ENCODE results near the gene FCHSD2. TPM values are rescaled to one million over a fixed set of nuclear protein-coding genes. Genes with fewer than 3 reads are reported as not detected.

The FCHSD2 gene
- polyA plus RNA-seq, 1 donor (not counting 4 experiments of a cell fraction or from before 2014, with no cell fraction given), result 14.2 TPM

GRCh38 chr11:73019996-73020395, 122.1 kb downstream of the FCHSD2 start:
- H3K4me2 ChIP-seq (ENCODE audit: control insufficient read depth, extremely low read depth, insufficient read depth, low read depth, low read length), result no peak overlapping the region

GRCh38 chr11:73019449-73019848, 122.7 kb downstream of the FCHSD2 start:
- H3K27me3 ChIP-seq (ENCODE audit: control insufficient read depth, extremely low read depth, insufficient read depth, low read length), result no peaks in the 10 kb centered on the region
- H3K4me3 ChIP-seq (ENCODE audit: control insufficient read depth in 2 of 3, extremely low read depth in 1 of 3, insufficient read depth in 2 of 3, low read depth in 1 of 3, low read length in 3 of 3), result no peak overlapping the region
- H4K20me1 ChIP-seq (ENCODE audit: control insufficient read depth, extremely low read depth, insufficient read depth, low read length), result no peaks in the 10 kb centered on the region
- H3K36me3 ChIP-seq (ENCODE audit: control insufficient read depth in 2 of 2, extremely low read depth in 1 of 2, insufficient read depth in 2 of 2, low read length in 2 of 2), result no peaks in the 10 kb centered on the region
- no peaks in the 10 kb centered on the region for H3K4me1 ChIP-seq (ENCODE audit: control insufficient read depth, extremely low read depth, insufficient read depth, low read length)
- no peak for FAIRE-seq
- no peak overlapping the region for H3K4me2 ChIP-seq (ENCODE audit: control insufficient read depth, extremely low read depth, insufficient read depth, low read depth, low read length)
- H3K27ac ChIP-seq (ENCODE audit: control insufficient read depth, insufficient read depth, low read length), result no peak overlapping the region
- no peaks in the 10 kb centered on the region for H3K79me2 ChIP-seq (ENCODE audit: control insufficient read depth, insufficient read depth, low read length)
- TF ChIP-seq, protein P1, sequence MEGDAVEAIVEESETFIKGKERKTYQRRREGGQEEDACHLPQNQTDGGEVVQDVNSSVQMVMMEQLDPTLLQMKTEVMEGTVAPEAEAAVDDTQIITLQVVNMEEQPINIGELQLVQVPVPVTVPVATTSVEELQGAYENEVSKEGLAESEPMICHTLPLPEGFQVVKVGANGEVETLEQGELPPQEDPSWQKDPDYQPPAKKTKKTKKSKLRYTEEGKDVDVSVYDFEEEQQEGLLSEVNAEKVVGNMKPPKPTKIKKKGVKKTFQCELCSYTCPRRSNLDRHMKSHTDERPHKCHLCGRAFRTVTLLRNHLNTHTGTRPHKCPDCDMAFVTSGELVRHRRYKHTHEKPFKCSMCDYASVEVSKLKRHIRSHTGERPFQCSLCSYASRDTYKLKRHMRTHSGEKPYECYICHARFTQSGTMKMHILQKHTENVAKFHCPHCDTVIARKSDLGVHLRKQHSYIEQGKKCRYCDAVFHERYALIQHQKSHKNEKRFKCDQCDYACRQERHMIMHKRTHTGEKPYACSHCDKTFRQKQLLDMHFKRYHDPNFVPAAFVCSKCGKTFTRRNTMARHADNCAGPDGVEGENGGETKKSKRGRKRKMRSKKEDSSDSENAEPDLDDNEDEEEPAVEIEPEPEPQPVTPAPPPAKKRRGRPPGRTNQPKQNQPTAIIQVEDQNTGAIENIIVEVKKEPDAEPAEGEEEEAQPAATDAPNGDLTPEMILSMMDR (optimal IDR thresholded peaks at IDR 0.05 in 1 of 3, IDR thresholded peaks at IDR 0.05 in 1 of 3, conservative IDR thresholded peaks at IDR 0.05 in 1 of 3; ENCODE audit: extremely low read depth in 1 of 3, insufficient read depth in 2 of 3, low read length in 3 of 3), result no peak
- TF ChIP-seq EZH2 (IDR thresholded peaks at IDR 0.05; ENCODE audit: low read length), result no peak
- no peaks in the 10 kb centered on the region for H3K9me3 ChIP-seq (ENCODE audit: control insufficient read depth, low read depth, low read length)
- no peak overlapping the region for H2AFZ ChIP-seq (ENCODE audit: control insufficient read depth, low read length)
- DNase-seq (ENCODE audit: low read depth, low spot score), result no peak
- dilution Hi-C loops (cut with MboI; ENCODE audit: extremely low pct_ligation_motif_present, low sequenced_read_pairs), result no loop called here
- H3K9ac ChIP-seq (ENCODE audit: control insufficient read depth, extremely low read depth, insufficient read depth, low read length), result no peak overlapping the region
- no peaks in the 10 kb centered on the region for H3K9me1 ChIP-seq (ENCODE audit: control insufficient read depth, extremely low read depth, insufficient read depth, low read length)

More at GRCh38 chr11:73019996-73020395, 122.1 kb downstream of the FCHSD2 start:
- no peaks in the 10 kb centered on the region for H3K36me3 ChIP-seq (ENCODE audit: control insufficient read depth in 2 of 2, extremely low read depth in 1 of 2, insufficient read depth in 2 of 2, low read length in 2 of 2)
- no peak overlapping the region for H2AFZ ChIP-seq (ENCODE audit: control insufficient read depth, low read length)
- H3K4me3 ChIP-seq (ENCODE audit: control insufficient read depth in 2 of 3, extremely low read depth in 1 of 3, insufficient read depth in 2 of 3, low read depth in 1 of 3, low read length in 3 of 3), result no peak overlapping the region
- H3K27ac ChIP-seq (ENCODE audit: control insufficient read depth, insufficient read depth, low read length), result no peak overlapping the region
- DNase-seq (ENCODE audit: low read depth, low spot score) (no peak), FAIRE-seq (no peak)
- no peaks in the 10 kb centered on the region for H3K79me2 ChIP-seq (ENCODE audit: control insufficient read depth, insufficient read depth, low read length)
- no peaks in the 10 kb centered on the region for H3K9me3 ChIP-seq (ENCODE audit: control insufficient read depth, low read depth, low read length)
- no peak overlapping the region for H3K9ac ChIP-seq (ENCODE audit: control insufficient read depth, extremely low read depth, insufficient read depth, low read length)
- TF ChIP-seq EZH2 (IDR thresholded peaks at IDR 0.05; ENCODE audit: low read length), result no peak
- TF ChIP-seq, protein P1 (optimal IDR thresholded peaks at IDR 0.05 in 1 of 3, IDR thresholded peaks at IDR 0.05 in 1 of 3, conservative IDR thresholded peaks at IDR 0.05 in 1 of 3; ENCODE audit: extremely low read depth in 1 of 3, insufficient read depth in 2 of 3, low read length in 3 of 3), result no peak
- H4K20me1 ChIP-seq (ENCODE audit: control insufficient read depth, extremely low read depth, insufficient read depth, low read length), result no peaks in the 10 kb centered on the region
- dilution Hi-C loops (cut with MboI; ENCODE audit: extremely low pct_ligation_motif_present, low sequenced_read_pairs), result no loop called here
- H3K9me1 ChIP-seq (ENCODE audit: control insufficient read depth, extremely low read depth, insufficient read depth, low read length), result no peaks in the 10 kb centered on the region
- no peaks in the 10 kb centered on the region for H3K27me3 ChIP-seq (ENCODE audit: control insufficient read depth, extremely low read depth, insufficient read depth, low read length)
- no peaks in the 10 kb centered on the region for H3K4me1 ChIP-seq (ENCODE audit: control insufficient read depth, extremely low read depth, insufficient read depth, low read length)
